HL-60 (cell line): ENCODE results near the gene SLC4A4.

ENCODE experiments used
- DNase-seq, 2 experiments: peaks; one replicate each; pipeline ENCODE4 v3.0.0-alpha.2; 2010 to 2020; ENCODE audit warnings: low read depth in 1 of 2, low spot score in 1 of 2
- H3K27ac ChIP-seq: fragments of 250-450 bp; sonication (Bioruptor Pico); replicated peaks from 2 replicates; pipeline ENCODE4 v1.5.1; 2020; ENCODE audit warnings: mild to moderate bottlenecking, moderate library complexity
- H3K27me3 ChIP-seq: fragments of 250-450 bp; sonication (Bioruptor Pico); 2 replicates; pipeline ENCODE4 v1.5.1; 2021; ENCODE audit warnings: mild to moderate bottlenecking, moderate library complexity; ENCODE audit not compliant: insufficient read depth, poor library complexity, severe bottlenecking
- H3K4me3 ChIP-seq: replicated peaks from 2 replicates; pipeline ENCODE4 v1.5.1; 2011; ENCODE audit warnings: mild to moderate bottlenecking, control low read depth, low read length; ENCODE audit not compliant: insufficient read depth
- GABPA ChIP-seq: IDR thresholded peaks from 2 replicates; pipeline ENCODE4 v1.6.1; 2012; ENCODE audit warnings: low read depth
- POLR2AphosphoS5 ChIP-seq: IDR thresholded peaks from 2 replicates; pipeline ENCODE4 v1.6.1; 2012; ENCODE audit warnings: low read depth
- SPI1 ChIP-seq: IDR thresholded peaks from 2 replicates; pipeline ENCODE4 v1.6.1; 2012; ENCODE audit warnings: low read depth, mild to moderate bottlenecking, borderline replicate concordance
- TF ChIP-seq, protein P1 (sequence below): IDR thresholded peaks from one replicate; pipeline ENCODE4 v1.5.1; 2011; ENCODE audit warnings: low read length, control low read depth, inconsistent platforms; ENCODE audit not compliant: insufficient read depth
- TF ChIP-seq, protein P2 (sequence below): IDR thresholded peaks from 2 replicates; pipeline ENCODE4 v1.6.1; 2012; ENCODE audit warnings: low read depth; ENCODE audit not compliant: insufficient replicate concordance

The SLC4A4 gene

DNA sequence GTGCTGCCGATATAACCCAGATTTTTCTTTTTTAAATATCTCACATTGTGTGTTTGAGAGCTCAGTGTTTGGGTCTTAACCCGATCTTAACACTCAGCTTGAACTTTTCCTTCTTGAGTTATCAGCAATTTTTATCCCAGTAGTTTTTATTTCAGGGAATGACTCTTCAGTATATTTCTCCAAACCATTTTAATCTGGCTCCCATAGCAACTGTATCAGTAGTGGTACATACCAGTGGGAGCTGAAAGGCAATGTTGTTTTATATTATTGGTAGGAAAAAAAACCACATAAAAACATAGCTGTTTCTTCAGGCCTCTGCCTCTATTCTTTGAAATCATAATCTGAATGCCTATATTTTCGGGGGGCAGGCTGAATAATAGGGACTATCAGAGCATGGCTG lies 111.1 kb downstream of the SLC4A4 start:
- Histone ChIP-seq H3K27ac (no peak overlapping the region), H3K27me3 (no peaks in the 10 kb centered on the region), H3K4me3 (no peak overlapping the region)
- TF ChIP-seq, protein P1, sequence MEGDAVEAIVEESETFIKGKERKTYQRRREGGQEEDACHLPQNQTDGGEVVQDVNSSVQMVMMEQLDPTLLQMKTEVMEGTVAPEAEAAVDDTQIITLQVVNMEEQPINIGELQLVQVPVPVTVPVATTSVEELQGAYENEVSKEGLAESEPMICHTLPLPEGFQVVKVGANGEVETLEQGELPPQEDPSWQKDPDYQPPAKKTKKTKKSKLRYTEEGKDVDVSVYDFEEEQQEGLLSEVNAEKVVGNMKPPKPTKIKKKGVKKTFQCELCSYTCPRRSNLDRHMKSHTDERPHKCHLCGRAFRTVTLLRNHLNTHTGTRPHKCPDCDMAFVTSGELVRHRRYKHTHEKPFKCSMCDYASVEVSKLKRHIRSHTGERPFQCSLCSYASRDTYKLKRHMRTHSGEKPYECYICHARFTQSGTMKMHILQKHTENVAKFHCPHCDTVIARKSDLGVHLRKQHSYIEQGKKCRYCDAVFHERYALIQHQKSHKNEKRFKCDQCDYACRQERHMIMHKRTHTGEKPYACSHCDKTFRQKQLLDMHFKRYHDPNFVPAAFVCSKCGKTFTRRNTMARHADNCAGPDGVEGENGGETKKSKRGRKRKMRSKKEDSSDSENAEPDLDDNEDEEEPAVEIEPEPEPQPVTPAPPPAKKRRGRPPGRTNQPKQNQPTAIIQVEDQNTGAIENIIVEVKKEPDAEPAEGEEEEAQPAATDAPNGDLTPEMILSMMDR = no peak
- TF ChIP-seq POLR2AphosphoS5 (no peak), SPI1 (no peak), GABPA (no peak)
- TF ChIP-seq, protein P2, sequence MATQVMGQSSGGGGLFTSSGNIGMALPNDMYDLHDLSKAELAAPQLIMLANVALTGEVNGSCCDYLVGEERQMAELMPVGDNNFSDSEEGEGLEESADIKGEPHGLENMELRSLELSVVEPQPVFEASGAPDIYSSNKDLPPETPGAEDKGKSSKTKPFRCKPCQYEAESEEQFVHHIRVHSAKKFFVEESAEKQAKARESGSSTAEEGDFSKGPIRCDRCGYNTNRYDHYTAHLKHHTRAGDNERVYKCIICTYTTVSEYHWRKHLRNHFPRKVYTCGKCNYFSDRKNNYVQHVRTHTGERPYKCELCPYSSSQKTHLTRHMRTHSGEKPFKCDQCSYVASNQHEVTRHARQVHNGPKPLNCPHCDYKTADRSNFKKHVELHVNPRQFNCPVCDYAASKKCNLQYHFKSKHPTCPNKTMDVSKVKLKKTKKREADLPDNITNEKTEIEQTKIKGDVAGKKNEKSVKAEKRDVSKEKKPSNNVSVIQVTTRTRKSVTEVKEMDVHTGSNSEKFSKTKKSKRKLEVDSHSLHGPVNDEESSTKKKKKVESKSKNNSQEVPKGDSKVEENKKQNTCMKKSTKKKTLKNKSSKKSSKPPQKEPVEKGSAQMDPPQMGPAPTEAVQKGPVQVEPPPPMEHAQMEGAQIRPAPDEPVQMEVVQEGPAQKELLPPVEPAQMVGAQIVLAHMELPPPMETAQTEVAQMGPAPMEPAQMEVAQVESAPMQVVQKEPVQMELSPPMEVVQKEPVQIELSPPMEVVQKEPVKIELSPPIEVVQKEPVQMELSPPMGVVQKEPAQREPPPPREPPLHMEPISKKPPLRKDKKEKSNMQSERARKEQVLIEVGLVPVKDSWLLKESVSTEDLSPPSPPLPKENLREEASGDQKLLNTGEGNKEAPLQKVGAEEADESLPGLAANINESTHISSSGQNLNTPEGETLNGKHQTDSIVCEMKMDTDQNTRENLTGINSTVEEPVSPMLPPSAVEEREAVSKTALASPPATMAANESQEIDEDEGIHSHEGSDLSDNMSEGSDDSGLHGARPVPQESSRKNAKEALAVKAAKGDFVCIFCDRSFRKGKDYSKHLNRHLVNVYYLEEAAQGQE = no peak
- no peak for DNase-seq

DNA sequence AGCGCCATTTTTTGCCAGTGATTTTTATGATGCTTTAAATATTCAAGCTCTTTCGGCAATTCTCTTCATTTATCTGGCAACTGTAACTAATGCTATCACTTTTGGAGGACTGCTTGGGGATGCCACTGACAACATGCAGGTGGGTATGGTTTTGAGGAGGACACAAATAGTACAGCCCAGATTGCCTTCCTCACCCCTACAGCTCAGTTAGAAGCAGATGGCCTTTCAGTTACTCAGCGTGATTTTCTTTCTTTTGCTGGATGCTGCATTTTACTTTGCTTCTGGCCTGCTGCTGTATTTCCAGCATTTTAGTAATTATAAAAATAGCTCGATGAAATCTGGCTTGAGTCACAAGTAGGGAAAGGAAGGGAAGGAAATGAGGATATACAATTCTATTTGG lies 114.7 kb downstream of the SLC4A4 start:
- TF ChIP-seq, protein P2 = no peak
- TF ChIP-seq GABPA (no peak), POLR2AphosphoS5 (no peak), SPI1 (no peak)
- TF ChIP-seq, protein P1 = no peak
- Histone ChIP-seq H3K27me3 (no peaks in the 10 kb centered on the region), H3K27ac (no peak overlapping the region), H3K4me3 (no peak overlapping the region)
- DNase-seq = no peak

DNA sequence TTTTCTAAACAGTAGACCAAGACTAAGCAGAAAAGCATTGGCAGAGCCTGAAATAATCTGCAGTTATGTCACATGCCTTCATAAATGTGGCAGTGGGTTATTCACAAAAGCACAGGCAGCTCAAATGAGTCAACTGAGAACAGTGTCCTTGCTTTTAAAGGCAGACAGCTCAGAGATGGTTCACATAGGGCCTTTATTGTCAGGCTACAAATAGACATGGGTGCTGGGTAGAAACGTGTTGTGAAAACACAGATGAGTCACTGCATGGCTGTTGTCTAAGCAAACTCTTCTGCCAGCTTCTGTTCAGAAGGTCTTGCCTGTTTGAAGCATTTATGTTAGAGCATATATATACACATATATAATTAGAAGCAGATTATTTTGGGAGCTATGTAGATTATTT lies 118.0 kb downstream of the SLC4A4 start:
- no peak overlapping the region for H3K27ac ChIP-seq
- H3K27me3 ChIP-seq = no peaks in the 10 kb centered on the region
- TF ChIP-seq, protein P1 = no peak
- TF ChIP-seq SPI1 = no peak
- DNase-seq = no peak
- H3K4me3 ChIP-seq = no peak overlapping the region

DNA sequence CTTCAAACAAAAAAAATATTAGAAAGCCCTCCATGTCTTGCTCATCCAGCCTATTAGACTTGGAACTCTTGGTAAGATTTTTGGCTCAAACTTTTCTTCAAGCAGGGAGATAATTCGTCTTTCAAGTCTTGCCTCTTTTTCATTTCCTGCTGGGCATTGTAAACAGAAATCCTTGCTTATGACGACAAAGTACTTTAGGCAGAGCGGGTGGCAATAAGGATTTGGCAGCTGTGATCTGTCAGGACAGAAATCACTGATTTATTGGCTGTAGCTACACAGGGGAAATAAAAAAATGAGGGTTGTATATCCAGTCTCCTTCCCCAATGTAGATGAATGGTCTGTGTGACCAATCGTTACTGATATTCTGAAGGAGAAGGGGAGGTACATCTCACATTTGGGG lies 121.6 kb downstream of the SLC4A4 start:
- H3K27ac ChIP-seq = no peak overlapping the region
- H3K4me3 ChIP-seq = no peak overlapping the region
- TF ChIP-seq SPI1 = no peak
- no peak for TF ChIP-seq POLR2AphosphoS5
- TF ChIP-seq, protein P2 = no peak
- no peak for TF ChIP-seq GABPA
- TF ChIP-seq, protein P1 = no peak
- DNase-seq = no peak
- H3K27me3 ChIP-seq = no peaks in the 10 kb centered on the region
